GM23338 (cell line): Measurements from ENCODE around the gene DST. TPM values are rescaled to one million over a fixed set of nuclear protein-coding genes. Genes with fewer than 3 reads are reported as not detected.

Source experiments
- ATAC-seq: fragments of 200-7000 bp; cut with Tn5 transposase; 3 replicates; pipeline ENCODE4 v1.9.1; 2020
- DNase-seq: peaks from one replicate; pipeline ENCODE4 v3.0.0-alpha.2; 2015; ENCODE audit warnings: low spot score
- H2AFZ ChIP-seq: fragments of 200-600 bp; sonication (generic); 2 replicates; pipeline ENCODE4 v1.8.0; 2016; ENCODE audit warnings: antibody characterized with exemption, mild to moderate bottlenecking, moderate library complexity
- H3F3A ChIP-seq: fragments of 200-600 bp; sonication (generic); replicated peaks from 2 replicates; pipeline ENCODE4 v1.8.0; 2017; ENCODE audit warnings: antibody characterized with exemption, mixed run types, low read depth
- H3K27ac ChIP-seq: fragments of 200-600 bp; sonication (generic); 2 replicates; pipeline ENCODE4 v1.6.1; 2016; ENCODE audit warnings: low read depth
- H3K27me3 ChIP-seq: fragments of 200-600 bp; sonication (generic); 2 replicates; pipeline ENCODE4 v1.8.0; 2016; ENCODE audit warnings: mild to moderate bottlenecking, mixed run types, moderate library complexity; ENCODE audit not compliant: insufficient read depth
- H3K36me3 ChIP-seq: fragments of 200-600 bp; sonication (generic); 2 replicates; pipeline ENCODE4 v1.8.0; 2016; ENCODE audit warnings: mild to moderate bottlenecking; ENCODE audit not compliant: insufficient read depth
- H3K4me1 ChIP-seq: fragments of 200-600 bp; sonication (generic); 2 replicates; pipeline ENCODE4 v1.8.0; 2016; ENCODE audit warnings: mild to moderate bottlenecking, moderate library complexity; ENCODE audit not compliant: insufficient read depth
- H3K4me2 ChIP-seq: fragments of 200-600 bp; sonication (generic); 2 replicates; pipeline ENCODE4 v1.7.1; 2017; ENCODE audit warnings: mixed run types
- H3K4me3 ChIP-seq: fragments of 200-600 bp; sonication (generic); 2 replicates; pipeline ENCODE4 v1.6.1; 2016; ENCODE audit warnings: mixed run types
- H3K79me2 ChIP-seq: fragments of 200-600 bp; sonication (generic); replicated peaks from 2 replicates; pipeline ENCODE4 v1.8.0; 2017; ENCODE audit warnings: mild to moderate bottlenecking; ENCODE audit not compliant: insufficient read depth
- H3K9me2 ChIP-seq: fragments of 200-600 bp; sonication (generic); 2 replicates; pipeline ENCODE4 v1.8.0; 2017; ENCODE audit not compliant: insufficient read depth
- H4K20me1 ChIP-seq: fragments of 200-600 bp; sonication (generic); replicated peaks from 2 replicates; pipeline ENCODE4 v1.8.0; 2017; ENCODE audit warnings: mild to moderate bottlenecking; ENCODE audit not compliant: insufficient read depth
- H3K27ac Mint-ChIP-seq: 2 replicates; pipeline ENCODE4 v1.8.0; 2020; ENCODE audit warnings: inconsistent platforms, mild to moderate bottlenecking, moderate library complexity, mixed read lengths
- H3K27me3 Mint-ChIP-seq: 3 replicates; pipeline ENCODE4 v1.8.0; 2022; ENCODE audit warnings: low read depth, mild to moderate bottlenecking, moderate library complexity, mixed read lengths, inconsistent platforms; ENCODE audit not compliant: insufficient read depth, poor library complexity
- H3K36me3 Mint-ChIP-seq: 3 replicates; pipeline ENCODE4 v1.8.0; 2021; ENCODE audit warnings: low read depth, mild to moderate bottlenecking, inconsistent platforms, moderate library complexity, mixed read lengths
- H3K4me1 Mint-ChIP-seq: 3 replicates; pipeline ENCODE4 v1.8.0; 2020; ENCODE audit warnings: mild to moderate bottlenecking, inconsistent platforms, mixed read lengths
- H3K4me3 Mint-ChIP-seq: 3 replicates; pipeline ENCODE4 v1.8.0; 2021; ENCODE audit warnings: moderate library complexity, mild to moderate bottlenecking, inconsistent platforms, mixed read lengths
- H3K9me3 Mint-ChIP-seq: 3 replicates; pipeline ENCODE4 v1.8.0; 2020; ENCODE audit warnings: moderate library complexity, mild to moderate bottlenecking, inconsistent platforms, mixed read lengths
- CREB1 ChIP-seq: fragments of 250-450 bp; sonication (Bioruptor Pico); IDR thresholded peaks from 2 replicates; pipeline ENCODE4 v1.5.0; 2020; ENCODE audit warnings: low read depth, mild to moderate bottlenecking, moderate library complexity
- EZH2 ChIP-seq: fragments of 200-600 bp; sonication (generic); IDR thresholded peaks from one replicate; pipeline ENCODE4 v1.8.0; 2017; ENCODE audit warnings: antibody characterized with exemption, mild to moderate bottlenecking, low read depth; ENCODE audit not compliant: unreplicated experiment
- EZH2phosphoT487 ChIP-seq: fragments of 200-600 bp; sonication (generic); IDR thresholded peaks from one replicate; pipeline ENCODE4 v1.8.1; 2018; ENCODE audit warnings: antibody characterized with exemption; ENCODE audit not compliant: unreplicated experiment
- JUNB ChIP-seq: IDR thresholded peaks from one replicate; pipeline ENCODE4 v1.6.1; 2016; ENCODE audit warnings: antibody characterized with exemption; ENCODE audit not compliant: unreplicated experiment
- NANOG ChIP-seq: IDR thresholded peaks from 2 replicates; pipeline ENCODE4 v1.6.1; 2016; ENCODE audit warnings: antibody characterized with exemption, borderline replicate concordance
- POLR2AphosphoS5 ChIP-seq: IDR thresholded peaks from 2 replicates; pipeline ENCODE4 v1.6.1; 2016; ENCODE audit warnings: antibody characterized with exemption, low read depth
- STAT1 ChIP-seq: IDR thresholded peaks from one replicate; pipeline ENCODE4 v1.6.1; 2016; ENCODE audit warnings: antibody characterized with exemption; ENCODE audit not compliant: unreplicated experiment
- ZNF114 ChIP-seq: fragments of 250-450 bp; sonication (Bioruptor Pico); IDR thresholded peaks from 2 replicates; pipeline ENCODE4 v1.5.0; 2020; ENCODE audit warnings: mild to moderate bottlenecking, moderate library complexity
- ZNF331 ChIP-seq: fragments of 250-450 bp; sonication (Bioruptor Pico); IDR thresholded peaks from 2 replicates; pipeline ENCODE4 v1.5.0; 2020; ENCODE audit warnings: low read depth, mild to moderate bottlenecking, moderate library complexity
- polyA plus RNA-seq: library from polyadenylated mRNA; unstranded; fragments of >200 nt; fragmentation: Nextera tagmentation; extraction: Ambion mirVana; gene quantifications from 2 replicates; pipeline ENCODE4 v1.2.1, GENCODE V29; 2016
- total RNA-seq: library from RNA; depleted of rRNA; stranded (reverse); fragments of >200 nt; shearing (Covaris generic); gene quantifications from 2 replicates; pipeline ENCODE4 v1.2.3, GENCODE V29; 2014
- TF ChIP-seq, protein P1 (sequence below): IDR thresholded peaks from 2 replicates; pipeline ENCODE4 v1.6.1; 2016; ENCODE audit warnings: antibody characterized with exemption
- TF ChIP-seq, protein P2 (sequence below), 2 experiments: fragments of 200-600 bp in 1 of 2; sonication (generic) in 1 of 2; conservative IDR thresholded peaks; 2 replicates each; pipeline versions ENCODE4 v1.5.1 to v1.6.1; 2016 to 2017; ENCODE audit warnings: antibody characterized with exemption in 2 of 2, low read depth in 2 of 2, mild to moderate bottlenecking in 2 of 2, moderate library complexity in 1 of 2
- TF ChIP-seq, protein P3 (sequence below): fragments of 250-450 bp; sonication (Bioruptor Pico); IDR thresholded peaks from 2 replicates; pipeline ENCODE4 v1.5.0; 2020; ENCODE audit warnings: mild to moderate bottlenecking, moderate library complexity
- TF ChIP-seq, protein P4 (sequence below): IDR thresholded peaks from one replicate; pipeline ENCODE4 v1.6.1; 2018; ENCODE audit warnings: antibody characterized with exemption; ENCODE audit not compliant: unreplicated experiment

Gene DST
- total and polyA plus RNA-seq, 2 experiments from 2014 or later, result 88.7 to 188 TPM

DNA sequence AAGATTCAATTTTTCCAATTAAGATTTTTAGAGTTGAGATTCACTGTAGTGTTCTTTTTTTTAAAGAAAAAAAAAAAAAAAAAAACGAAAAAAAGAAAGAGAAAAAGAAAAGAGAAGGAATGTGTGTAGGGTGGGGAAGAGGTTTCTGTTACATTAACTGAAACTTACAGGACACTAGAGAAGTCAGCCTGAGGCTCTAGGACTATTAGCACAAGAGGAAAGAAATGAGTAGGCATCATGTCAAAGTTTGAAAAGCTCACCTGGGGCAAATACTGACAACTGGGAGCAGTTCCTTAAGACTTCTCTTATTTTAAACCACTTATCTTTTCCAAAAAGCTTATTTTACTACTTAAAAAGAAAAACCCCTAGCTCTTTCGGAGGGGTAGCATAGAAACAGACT, 185.9 kb downstream of the DST start:
- H3K27me3 Mint-ChIP-seq, result peaks cover 2% of the 10 kb centered on the region
- Histone ChIP-seq H3K27me3 (no peaks in the 10 kb centered on the region), H3K4me1 (no peaks in the 10 kb centered on the region), H4K20me1 (no peaks in the 10 kb centered on the region), H3K79me2 (no peaks in the 10 kb centered on the region), H2AFZ (no peak overlapping the region), H3K9me2 (no peaks in the 10 kb centered on the region), H3F3A (no peaks in the 10 kb centered on the region), H3K4me2 (no peak overlapping the region), H3K36me3 (peaks cover 23% of the 10 kb centered on the region), H3K4me3 (no peak overlapping the region), H3K27ac (no peak overlapping the region)
- no peak for DNase-seq
- no peak overlapping the region for H3K27ac Mint-ChIP-seq
- TF ChIP-seq EZH2phosphoT487 (no peak), CREB1 (CRISPR knock-in tag) (no peak), ZNF331 (no peak), POLR2AphosphoS5 (no peak), EZH2 (no peak), NANOG (no peak), STAT1 (no peak), JUNB (no peak), ZNF114 (CRISPR knock-in tag) (no peak)
- TF ChIP-seq, protein P1, sequence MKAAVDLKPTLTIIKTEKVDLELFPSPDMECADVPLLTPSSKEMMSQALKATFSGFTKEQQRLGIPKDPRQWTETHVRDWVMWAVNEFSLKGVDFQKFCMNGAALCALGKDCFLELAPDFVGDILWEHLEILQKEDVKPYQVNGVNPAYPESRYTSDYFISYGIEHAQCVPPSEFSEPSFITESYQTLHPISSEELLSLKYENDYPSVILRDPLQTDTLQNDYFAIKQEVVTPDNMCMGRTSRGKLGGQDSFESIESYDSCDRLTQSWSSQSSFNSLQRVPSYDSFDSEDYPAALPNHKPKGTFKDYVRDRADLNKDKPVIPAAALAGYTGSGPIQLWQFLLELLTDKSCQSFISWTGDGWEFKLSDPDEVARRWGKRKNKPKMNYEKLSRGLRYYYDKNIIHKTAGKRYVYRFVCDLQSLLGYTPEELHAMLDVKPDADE, result no peak
- TF ChIP-seq, protein P2, sequence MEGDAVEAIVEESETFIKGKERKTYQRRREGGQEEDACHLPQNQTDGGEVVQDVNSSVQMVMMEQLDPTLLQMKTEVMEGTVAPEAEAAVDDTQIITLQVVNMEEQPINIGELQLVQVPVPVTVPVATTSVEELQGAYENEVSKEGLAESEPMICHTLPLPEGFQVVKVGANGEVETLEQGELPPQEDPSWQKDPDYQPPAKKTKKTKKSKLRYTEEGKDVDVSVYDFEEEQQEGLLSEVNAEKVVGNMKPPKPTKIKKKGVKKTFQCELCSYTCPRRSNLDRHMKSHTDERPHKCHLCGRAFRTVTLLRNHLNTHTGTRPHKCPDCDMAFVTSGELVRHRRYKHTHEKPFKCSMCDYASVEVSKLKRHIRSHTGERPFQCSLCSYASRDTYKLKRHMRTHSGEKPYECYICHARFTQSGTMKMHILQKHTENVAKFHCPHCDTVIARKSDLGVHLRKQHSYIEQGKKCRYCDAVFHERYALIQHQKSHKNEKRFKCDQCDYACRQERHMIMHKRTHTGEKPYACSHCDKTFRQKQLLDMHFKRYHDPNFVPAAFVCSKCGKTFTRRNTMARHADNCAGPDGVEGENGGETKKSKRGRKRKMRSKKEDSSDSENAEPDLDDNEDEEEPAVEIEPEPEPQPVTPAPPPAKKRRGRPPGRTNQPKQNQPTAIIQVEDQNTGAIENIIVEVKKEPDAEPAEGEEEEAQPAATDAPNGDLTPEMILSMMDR (conservative IDR thresholded peaks at IDR 0.05; ENCODE audit: low read depth in 2 of 2), result no peak
- TF ChIP-seq, protein P3, sequence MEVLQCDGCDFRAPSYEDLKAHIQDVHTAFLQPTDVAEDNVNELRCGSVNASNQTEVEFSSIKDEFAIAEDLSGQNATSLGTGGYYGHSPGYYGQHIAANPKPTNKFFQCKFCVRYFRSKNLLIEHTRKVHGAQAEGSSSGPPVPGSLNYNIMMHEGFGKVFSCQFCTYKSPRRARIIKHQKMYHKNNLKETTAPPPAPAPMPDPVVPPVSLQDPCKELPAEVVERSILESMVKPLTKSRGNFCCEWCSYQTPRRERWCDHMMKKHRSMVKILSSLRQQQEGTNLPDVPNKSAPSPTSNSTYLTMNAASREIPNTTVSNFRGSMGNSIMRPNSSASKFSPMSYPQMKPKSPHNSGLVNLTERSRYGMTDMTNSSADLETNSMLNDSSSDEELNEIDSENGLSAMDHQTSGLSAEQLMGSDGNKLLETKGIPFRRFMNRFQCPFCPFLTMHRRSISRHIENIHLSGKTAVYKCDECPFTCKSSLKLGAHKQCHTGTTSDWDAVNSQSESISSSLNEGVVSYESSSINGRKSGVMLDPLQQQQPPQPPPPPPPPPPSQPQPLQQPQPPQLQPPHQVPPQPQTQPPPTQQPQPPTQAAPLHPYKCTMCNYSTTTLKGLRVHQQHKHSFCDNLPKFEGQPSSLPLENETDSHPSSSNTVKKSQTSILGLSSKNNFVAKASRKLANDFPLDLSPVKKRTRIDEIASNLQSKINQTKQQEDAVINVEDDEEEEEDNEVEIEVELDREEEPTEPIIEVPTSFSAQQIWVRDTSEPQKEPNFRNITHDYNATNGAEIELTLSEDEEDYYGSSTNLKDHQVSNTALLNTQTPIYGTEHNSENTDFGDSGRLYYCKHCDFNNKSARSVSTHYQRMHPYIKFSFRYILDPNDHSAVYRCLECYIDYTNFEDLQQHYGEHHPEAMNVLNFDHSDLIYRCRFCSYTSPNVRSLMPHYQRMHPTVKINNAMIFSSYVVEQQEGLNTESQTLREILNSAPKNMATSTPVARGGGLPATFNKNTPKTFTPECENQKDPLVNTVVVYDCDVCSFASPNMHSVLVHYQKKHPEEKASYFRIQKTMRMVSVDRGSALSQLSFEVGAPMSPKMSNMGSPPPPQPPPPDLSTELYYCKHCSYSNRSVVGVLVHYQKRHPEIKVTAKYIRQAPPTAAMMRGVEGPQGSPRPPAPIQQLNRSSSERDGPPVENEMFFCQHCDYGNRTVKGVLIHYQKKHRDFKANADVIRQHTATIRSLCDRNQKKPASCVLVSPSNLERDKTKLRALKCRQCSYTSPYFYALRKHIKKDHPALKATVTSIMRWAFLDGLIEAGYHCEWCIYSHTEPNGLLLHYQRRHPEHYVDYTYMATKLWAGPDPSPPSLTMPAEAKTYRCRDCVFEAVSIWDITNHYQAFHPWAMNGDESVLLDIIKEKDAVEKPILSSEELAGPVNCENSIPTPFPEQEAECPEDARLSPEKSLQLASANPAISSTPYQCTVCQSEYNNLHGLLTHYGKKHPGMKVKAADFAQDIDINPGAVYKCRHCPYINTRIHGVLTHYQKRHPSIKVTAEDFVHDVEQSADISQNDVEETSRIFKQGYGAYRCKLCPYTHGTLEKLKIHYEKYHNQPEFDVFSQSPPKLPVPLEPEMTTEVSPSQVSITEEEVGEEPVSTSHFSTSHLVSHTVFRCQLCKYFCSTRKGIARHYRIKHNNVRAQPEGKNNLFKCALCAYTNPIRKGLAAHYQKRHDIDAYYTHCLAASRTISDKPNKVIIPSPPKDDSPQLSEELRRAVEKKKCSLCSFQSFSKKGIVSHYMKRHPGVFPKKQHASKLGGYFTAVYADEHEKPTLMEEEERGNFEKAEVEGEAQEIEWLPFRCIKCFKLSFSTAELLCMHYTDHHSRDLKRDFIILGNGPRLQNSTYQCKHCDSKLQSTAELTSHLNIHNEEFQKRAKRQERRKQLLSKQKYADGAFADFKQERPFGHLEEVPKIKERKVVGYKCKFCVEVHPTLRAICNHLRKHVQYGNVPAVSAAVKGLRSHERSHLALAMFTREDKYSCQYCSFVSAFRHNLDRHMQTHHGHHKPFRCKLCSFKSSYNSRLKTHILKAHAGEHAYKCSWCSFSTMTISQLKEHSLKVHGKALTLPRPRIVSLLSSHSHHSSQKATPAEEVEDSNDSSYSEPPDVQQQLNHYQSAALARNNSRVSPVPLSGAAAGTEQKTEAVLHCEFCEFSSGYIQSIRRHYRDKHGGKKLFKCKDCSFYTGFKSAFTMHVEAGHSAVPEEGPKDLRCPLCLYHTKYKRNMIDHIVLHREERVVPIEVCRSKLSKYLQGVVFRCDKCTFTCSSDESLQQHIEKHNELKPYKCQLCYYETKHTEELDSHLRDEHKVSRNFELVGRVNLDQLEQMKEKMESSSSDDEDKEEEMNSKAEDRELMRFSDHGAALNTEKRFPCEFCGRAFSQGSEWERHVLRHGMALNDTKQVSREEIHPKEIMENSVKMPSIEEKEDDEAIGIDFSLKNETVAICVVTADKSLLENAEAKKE (CRISPR knock-in tag), result no peak
- TF ChIP-seq, protein P4, sequence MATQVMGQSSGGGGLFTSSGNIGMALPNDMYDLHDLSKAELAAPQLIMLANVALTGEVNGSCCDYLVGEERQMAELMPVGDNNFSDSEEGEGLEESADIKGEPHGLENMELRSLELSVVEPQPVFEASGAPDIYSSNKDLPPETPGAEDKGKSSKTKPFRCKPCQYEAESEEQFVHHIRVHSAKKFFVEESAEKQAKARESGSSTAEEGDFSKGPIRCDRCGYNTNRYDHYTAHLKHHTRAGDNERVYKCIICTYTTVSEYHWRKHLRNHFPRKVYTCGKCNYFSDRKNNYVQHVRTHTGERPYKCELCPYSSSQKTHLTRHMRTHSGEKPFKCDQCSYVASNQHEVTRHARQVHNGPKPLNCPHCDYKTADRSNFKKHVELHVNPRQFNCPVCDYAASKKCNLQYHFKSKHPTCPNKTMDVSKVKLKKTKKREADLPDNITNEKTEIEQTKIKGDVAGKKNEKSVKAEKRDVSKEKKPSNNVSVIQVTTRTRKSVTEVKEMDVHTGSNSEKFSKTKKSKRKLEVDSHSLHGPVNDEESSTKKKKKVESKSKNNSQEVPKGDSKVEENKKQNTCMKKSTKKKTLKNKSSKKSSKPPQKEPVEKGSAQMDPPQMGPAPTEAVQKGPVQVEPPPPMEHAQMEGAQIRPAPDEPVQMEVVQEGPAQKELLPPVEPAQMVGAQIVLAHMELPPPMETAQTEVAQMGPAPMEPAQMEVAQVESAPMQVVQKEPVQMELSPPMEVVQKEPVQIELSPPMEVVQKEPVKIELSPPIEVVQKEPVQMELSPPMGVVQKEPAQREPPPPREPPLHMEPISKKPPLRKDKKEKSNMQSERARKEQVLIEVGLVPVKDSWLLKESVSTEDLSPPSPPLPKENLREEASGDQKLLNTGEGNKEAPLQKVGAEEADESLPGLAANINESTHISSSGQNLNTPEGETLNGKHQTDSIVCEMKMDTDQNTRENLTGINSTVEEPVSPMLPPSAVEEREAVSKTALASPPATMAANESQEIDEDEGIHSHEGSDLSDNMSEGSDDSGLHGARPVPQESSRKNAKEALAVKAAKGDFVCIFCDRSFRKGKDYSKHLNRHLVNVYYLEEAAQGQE, result no peak
- H3K9me3 Mint-ChIP-seq, result no peaks in the 10 kb centered on the region
- no peak overlapping the region for H3K4me3 Mint-ChIP-seq
- no peaks in the 10 kb centered on the region for H3K4me1 Mint-ChIP-seq
- peaks cover 17% of the 10 kb centered on the region for H3K36me3 Mint-ChIP-seq
- ATAC-seq, result no peak
